ENCODE measurements around the gene ZNF488.

ZNF488 gene

DNA sequence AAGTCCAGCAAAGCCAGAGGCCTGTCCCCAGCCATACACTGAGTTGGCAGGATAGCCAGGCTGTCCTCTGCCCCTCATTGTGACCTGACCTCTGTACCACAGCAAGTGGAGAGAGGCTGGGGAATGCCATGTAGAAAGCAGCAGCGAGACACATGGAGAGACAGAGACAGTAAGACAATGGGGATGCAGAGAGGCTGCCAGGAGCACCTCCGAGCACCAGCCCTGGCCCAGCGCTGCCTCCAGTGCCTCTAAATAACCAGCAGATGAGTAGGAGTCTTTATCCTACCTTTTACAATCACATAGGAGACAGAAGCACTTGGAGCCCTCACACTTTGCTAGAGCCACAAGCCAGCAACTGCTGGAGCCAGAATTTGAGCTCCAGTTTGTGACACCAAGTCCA lies 53.7 kb downstream of the ZNF488 start:
- DNase-seq (ENCODE audit: low read depth in 2 of 2) = no peak

DNA sequence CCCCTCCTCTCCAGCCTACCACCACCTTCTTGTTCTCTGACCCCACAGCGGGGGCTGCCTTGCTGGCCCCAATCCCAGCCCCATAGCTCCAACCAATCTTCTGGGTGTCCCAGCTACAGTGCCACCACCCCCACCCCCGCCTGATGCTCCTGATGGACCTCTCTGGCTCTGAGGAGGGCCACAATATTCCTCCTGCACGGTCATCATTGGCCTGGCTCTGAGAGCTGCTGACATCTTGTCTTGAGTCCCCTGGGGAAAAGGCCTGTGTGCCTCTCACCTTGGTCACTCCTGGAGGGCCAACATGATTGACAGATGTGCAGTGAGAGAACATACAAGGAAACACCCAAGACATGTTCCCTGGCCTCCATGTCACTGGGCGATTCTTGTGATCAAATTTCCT lies 54.2 kb downstream of the ZNF488 start:
- DNase-seq (ENCODE audit: low read depth in 2 of 2) = no peak

DNA sequence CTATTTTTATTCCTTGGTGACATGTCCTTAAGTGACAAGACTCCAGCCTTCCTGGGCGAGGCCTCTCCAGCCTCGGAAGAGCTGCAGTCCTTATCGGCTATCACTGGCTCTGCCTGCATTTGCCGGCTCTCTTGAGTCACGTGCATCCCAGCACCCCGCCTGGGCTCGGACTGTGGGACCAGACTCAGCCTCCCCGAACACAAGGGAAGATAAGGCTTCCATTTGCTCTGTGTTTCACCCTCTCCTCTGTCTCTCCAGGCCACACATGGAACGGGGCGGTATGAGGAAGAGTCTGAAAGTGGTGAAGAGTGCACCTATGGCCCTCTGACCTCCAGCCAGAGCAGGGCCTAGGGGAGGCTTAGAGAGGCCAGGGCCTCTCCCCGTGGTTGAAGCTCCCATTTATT lies 57.2 kb downstream of the ZNF488 start:
- no peak for DNase-seq (ENCODE audit: low read depth in 2 of 2)

DNA sequence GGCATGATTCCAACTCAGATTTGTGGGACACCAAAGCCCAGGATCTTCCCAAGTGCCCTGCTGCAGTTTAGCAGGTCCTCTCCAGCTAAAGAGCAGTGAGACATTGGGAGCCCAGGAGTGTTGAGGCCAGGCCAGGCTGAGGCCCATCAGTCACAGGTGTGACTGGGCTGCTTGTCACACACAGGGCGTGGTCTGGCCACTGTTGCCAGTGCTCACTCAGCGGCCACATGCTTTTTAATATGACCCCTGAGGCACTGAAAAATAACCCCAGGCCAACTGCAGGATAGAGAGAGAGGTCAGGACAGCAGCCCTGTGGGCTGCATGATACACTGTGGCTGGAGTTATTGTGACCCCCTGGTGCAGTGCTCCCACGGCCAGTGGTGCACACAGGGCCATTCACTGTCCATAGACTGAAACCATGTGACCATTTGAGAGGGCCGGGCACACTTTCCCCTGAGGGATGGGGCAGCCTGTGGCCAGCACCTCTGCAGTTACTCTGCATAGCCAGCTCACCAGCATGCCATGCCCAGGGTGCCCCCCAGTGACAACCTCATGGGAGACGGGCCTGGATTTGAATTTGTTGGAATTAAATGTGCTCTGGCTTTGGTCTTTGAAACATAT lies 57.7 kb downstream of the ZNF488 start:
- DNase-seq (ENCODE audit: low read depth in 2 of 2) = no peak

DNA sequence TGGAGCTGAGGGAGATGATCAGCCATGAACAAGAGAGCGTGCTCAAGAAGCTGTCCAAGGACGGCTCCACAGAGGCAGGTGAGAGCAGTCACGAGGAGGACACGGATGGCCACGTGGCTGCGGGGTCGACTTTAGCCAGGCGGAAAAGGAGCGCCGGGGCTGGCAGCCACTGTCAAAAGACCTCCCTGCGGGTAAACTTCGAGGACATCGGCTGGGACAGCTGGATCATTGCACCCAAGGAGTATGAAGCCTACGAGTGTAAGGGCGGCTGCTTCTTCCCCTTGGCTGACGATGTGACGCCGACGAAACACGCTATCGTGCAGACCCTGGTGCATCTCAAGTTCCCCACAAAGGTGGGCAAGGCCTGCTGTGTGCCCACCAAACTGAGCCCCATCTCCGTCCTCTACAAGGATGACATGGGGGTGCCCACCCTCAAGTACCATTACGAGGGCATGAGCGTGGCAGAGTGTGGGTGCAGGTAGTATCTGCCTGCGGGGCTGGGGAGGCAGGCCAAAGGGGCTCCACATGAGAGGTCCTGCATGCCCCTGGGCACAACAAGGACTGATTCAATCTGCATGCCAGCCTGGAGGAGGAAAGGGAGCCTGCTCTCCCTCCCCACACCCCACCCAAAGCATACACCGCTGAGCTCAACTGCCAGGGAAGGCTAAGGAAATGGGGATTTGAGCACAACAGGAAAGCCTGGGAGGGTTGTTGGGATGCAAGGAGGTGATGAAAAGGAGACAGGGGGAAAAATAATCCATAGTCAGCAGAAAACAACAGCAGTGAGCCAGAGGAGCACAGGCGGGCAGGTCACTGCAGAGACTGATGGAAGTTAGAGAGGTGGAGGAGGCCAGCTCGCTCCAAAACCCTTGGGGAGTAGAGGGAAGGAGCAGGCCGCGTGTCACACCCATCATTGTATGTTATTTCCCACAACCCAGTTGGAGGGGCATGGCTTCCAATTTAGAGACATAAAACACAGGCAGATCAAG lies 58.5 kb downstream of the ZNF488 start:
- DNase-seq (ENCODE audit: low read depth in 2 of 2) = no peak

DNA sequence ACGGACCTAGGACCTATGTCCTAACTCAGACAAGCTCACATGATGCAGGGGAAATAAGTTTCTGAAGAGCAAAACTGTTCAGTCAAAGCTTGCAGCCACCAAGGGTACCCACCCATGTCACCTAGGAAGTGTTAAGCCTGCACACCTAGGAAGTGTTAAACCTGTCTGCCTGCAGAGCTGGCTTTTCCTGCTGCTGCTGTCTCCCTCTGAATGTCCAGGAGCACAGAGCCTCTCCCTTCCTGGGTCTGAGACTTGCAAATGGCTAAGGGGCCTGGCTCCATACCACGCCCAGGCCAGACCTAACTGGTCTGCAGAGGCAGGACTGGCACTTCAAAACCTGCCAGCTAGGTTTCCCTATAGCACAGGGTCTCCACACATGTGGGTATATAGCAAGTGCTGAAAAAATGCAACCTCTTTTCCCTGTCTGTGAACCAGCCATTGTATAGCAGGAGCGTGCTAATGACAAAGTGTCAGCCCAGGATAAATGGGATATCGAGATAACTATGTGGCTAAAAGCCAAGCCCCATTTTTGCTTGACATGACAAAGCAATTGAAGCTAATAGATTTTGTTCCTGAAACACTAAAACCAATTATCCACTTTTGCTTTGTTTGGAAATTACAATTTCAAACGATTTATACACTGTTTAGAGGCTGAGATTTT lies 60.3 kb downstream of the ZNF488 start:
- DNase-seq (ENCODE audit: low read depth in 2 of 2) = no peak

DNA sequence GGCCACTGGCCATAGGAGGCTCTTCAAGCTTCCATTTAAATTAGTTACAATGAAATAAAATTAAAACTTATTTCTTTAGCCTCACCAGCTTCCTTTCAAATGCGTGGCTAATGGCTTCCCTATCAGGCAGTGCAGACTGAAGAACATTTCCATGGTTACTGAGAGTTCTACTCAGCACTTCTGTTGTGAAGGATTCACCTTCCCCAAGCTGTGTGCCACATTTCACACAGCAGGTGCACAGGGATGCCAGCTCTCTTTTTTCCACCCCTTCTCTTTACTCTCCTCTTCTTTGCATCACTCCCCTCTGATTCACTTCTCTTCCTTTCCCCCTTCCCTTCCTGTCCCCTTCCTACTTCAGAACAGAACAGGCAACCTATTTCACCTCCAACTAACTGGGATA lies 61.0 kb downstream of the ZNF488 start:
- DNase-seq (ENCODE audit: low read depth in 2 of 2) = no peak

DNA sequence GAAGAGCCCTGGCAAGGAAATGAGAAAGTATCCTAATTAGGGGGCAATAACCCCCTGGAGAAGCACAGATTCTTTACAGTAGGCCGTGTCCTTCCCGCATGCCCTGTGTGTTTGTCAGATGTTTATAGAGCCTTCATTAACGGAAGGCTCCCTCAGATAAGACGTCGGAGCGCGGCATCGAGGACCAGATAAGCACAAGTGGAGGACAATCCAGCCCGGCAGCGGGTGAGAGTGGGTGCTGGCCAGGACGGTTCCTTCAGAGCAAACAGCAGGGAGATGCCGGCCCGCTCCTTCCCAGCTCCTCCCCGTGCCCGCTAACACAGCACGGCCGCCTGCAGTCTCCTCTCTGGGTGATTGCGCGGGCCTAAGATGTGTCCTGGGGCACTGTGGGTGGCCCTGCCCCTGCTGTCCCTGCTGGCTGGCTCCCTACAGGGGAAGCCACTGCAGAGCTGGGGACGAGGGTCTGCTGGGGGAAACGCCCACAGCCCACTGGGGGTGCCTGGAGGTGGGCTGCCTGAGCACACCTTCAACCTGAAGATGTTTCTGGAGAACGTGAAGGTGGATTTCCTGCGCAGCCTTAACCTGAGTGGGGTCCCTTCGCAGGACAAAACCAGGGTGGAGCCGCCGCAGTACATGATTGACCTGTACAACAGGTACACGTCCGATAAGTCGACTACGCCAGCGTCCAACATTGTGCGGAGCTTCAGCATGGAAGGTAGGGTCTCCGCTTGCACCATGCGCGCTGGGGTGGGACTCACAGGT lies 61.6 kb downstream of the ZNF488 start, which contains the start of gene GDF2:
GDF2 (plus strand) TSS at position 155 of the 762 bp plus-strand sequence; CDS start at position 370, 215 bp downstream.
- DNase-seq (ENCODE audit: low read depth in 2 of 2) = no peak

DNA sequence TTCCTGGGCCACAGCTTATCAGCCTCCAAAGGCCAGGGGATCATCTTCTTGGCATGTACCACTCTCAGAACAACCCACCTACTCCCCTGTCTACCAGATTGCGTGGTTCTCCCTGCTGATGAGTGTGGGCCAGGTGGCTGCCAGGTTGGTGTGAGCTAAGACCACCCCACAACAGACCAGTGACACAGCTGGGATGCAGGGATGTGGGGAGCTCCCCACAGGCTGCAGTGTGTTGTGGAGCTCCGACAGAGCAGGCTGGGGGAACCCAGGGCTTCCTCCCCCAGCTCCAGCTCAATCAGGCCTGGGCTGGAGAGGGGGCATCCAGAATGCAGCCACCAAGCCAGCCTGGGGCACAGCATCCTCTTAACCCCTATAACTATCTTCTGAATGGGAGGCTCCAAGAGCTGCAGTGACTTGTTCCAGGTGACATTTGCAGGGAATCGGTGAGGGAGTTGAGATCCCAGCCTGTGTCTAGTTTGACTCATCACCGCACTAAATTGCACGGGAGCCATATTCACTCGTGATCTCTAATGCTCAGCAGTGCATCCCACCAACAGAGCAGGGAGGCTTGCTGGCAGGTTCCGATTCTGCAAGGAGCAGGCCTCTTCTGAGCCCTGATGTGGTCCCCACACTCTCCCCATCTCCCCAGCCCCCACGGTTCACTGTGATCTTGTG lies 62.4 kb downstream of the ZNF488 start:
- DNase-seq (ENCODE audit: low read depth in 2 of 2) = no peak

DNA sequence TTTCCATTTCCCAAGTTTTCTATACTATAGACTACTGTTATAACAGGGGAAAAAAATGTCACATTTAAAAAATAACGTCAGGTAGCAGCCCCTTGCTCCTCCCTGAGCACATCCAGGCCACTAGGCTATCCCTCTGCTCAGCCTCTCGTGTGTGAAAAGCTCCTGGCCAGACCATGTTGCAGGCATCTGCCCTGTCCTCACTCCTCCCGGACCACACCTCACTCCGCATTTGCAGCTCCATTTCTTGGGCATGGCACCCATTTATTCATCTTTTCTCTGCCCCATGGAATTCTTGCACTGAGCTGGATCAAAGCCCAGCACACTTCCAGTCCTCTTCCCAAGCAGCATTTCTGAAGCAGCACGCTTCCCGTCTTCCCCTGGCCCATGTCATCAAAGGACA lies 63.3 kb downstream of the ZNF488 start:
- DNase-seq (ENCODE audit: low read depth in 2 of 2) = no peak

DNA sequence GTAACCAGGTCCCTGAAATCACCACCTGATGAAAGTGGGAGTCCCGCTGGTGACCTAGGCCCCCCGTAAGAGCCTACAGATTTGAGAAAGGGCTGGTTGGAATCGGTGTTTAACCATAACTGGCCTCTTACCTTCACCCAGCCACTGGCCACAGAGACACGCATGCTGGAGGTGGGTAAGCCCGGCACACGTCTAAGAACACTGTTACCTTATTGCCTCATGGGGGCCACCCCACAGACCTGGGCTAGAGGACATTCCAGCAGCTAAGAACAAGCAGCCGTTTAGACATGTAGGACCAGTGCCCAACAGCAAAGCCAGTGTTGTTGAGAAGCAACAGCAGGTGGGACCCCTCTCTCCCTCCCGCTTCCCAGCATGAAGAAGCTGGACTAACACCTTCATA lies 64.3 kb downstream of the ZNF488 start:
- no peak for DNase-seq (ENCODE audit: low read depth in 2 of 2)

DNA sequence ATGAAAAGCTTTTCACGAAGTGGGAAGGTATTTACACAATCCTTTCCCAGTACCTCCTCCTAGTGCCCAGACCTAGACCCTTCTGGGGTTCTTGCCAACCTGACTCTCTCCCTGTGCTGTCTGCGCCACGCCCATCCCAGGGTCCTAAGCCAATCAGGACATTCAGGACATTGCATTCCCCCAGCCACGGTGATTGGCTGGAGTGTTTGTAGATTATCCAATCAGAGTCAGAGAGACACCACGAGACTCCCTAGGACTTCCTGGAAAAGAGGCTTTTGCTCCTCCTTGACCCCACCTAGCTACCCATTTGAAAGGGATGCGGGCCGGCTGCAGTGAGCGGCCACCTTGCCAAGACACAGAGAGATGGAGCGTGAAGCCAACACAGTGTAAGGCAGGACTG lies 65.4 kb downstream of the ZNF488 start:
- no peak for DNase-seq (ENCODE audit: low read depth in 2 of 2)

DNA sequence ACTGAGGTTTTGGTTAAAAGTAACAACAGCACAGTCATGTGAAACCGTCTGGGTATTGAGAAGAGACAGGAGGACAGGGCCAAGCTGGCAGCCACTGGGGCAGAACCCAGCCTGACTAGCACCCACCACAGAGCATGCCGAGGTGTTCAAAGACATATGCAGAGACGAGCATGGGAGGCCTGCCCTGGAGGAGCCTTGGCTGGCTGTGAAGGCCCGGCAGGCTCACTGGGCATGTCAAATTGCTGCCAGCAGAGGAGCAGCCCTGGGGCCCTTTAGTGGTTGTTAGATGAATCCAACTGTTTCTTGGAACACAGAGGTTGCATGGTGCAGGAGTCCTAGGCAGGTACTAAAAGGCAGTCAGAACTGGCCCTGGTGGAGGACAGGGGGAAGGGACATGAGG lies 66.8 kb downstream of the ZNF488 start:
- DNase-seq (ENCODE audit: low read depth in 2 of 2) = no peak

DNA sequence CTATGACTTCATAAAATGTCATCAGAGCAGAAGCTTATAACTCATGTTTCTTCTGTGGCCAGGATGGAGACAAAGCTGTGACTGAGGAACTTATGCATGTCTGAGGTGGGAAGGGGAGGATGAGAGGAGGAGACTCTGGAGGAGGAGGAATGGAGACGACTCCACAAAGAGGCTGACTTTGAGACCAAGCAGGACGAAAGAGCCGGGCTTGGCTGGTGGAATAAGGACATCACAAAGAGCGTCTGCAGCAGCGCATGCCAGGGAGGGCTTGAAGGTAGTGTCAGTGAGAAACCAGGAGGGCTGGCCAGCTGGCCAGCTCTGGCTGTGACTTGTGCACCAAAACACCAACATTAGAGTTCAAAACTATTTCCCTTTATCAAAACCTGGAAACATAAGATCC lies 68.0 kb downstream of the ZNF488 start:
- DNase-seq (ENCODE audit: low read depth in 2 of 2) = no peak
